Measurements from ENCODE around the gene TMCO4.
"Not testable (repeated sequence)": the region's sequence is repeated elsewhere in the genome, so short reads cannot be mapped to it uniquely, and the experiment has no call there.

Gene TMCO4

DNA sequence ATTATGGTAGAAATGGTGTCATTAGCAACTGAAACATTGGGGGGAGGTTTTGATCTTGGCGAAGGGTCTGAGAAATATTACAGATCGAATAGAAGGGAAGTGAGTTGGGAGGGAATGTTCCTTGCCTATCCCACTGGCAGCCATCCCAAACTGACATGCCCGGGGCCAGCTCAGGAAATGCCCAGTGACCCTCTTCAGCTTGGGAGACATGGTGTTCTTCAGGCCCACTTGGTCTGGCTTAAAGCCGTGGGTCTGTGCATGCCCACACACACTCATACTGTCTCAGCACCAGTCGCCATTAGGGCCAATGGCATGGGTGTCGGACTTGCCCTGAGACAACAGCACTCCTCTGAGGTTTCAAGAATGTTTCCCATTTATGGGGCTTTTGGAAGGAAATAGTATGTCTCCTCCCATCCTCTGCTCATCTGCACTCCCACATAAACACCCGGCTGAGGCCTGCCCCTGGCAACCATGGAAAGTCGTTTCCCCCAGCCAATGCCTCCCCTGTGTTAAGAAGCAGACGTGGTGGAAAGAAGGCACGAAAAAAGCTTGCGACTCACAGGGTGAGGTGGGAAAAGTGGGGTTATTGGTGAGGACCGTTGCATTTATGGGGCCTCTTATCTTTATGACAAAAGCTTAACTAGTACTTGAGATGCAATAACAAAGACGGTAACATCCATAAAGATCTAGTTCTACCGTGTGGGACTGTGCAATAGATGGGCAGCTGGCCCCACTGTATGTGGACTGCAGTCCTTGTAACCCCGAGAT lies 13.3 kb upstream of the TMCO4 start:
- DNase-seq: no peak

DNA sequence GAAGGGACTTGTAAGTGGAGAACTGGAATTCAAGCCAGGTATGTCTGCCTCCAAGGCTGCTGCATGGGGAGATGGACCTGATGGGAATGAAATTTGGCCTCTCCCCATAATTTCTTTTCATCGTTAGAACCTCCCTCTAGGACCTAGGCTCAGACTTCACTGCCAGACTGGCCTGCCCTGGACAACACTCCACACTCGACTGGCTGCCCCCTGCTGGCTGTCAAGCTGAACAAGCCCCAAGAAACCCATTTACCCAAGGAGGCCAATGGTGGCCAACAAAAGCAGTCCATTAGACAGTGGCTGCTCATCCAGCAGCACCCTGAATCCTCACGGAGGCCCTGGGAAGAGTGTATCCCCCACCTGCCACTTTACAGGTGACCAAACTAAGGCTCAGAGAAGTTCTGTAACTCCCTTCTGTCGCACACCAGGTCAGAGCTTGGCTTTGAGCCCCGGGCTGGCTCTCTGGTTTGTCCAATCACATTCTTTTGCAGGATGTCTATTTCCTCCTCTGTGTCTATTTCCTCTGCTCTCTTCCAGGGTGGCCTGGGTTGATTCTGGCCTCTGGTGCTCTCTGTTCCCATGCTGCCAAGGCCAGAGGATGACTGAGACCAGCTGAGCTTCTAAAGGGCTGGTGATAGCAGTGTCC lies 11.6 kb upstream of the TMCO4 start:
- no peak for DNase-seq

GRCh38 chr1:19809044-19809750 lies 9.5 kb upstream of the TMCO4 start:
- DNase-seq: no peak

- no peak for DNase-seq
Observed at GRCh38 chr1:19808351-19808750, 8.6 kb upstream of the TMCO4 start.

DNA sequence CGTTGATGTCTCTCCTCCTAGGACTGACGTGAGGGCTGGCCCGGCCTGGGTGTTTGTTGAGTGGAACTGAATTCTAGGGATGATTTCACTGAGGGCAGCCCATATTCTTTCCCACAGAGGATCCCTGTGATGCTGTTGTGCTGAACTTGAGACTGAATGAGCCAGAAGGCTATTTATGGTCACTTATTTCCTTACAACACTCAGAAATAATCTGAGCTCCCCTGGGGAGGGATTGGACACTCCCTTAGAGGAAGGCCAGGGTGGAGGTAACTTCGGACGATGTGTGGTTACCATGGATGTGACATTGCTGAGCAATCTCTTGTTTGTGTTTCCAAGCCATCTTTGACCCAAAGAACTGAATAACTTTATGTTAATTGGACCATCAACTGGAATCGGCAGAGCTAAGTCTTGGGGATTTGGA lies 5.1 kb upstream of the TMCO4 start:
- DNase-seq: no peak

DNA sequence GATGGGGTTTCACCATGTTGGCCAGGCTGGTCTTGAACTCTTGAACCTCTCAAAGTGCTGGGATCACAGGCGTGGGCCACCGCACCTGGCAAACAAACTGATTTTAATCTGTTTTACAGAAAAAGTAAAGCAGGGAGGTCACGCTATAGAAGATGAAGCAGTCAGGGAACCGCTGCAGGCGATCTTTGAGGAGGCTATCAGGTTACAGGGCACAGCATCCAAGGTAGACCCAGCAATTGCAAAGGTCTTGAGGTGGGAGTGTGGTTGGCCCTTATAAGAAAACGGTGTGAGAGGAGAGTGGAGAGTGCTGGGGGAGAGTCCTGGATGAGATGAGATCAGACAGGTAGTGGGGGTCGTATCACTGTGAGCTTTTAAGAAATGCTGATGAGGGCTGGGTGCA lies 2.6 kb upstream of the TMCO4 start:
- no peak for DNase-seq

GRCh38 chr1:19800076-19800804 lies 524 bp upstream of the TMCO4 start:
- DNase-seq: peak; percentile 33

DNA sequence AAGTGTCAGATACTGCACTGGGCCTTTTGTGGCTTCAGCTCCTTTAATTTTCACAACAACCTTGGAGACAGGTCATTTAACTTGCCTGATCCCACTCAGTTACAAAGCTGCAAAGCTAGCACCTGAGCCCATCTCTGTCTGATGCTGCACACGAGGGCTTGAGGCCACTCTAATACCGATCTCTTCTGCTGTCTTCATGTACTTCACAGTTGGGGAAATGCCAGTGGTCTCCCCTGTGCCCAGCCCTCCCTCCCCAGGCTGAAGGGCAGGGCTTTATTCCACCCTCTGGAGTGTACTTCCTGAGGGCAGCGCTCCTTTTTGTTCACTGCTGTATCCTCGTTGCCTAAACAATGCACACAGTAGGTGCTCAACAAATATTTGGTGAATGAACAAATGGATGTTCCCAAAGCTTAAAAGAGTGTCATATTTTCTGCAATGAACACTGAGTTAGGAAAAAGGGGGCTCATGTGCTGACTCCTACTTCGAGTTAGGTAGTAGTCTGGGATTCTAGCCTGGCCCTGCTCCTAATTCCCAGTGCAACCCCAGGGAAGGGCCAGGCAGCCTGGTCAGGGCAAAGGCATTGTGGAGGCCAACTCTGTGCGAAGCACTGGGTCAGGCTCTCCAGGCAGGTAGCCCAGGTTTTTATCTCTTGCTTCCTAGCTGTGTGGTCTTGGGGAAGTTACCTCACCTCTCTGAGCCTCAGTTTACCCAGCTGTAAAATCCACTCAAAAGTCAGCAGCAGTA lies 1.1 kb downstream of the TMCO4 start:
- no peak for DNase-seq

GRCh38 chr1:19797827-19798226 lies 1.9 kb downstream of the TMCO4 start:
- DNase-seq: no peak

GRCh38 chr1:19794583-19794982 lies 5.1 kb downstream of the TMCO4 start:
- DNase-seq: no peak

DNA sequence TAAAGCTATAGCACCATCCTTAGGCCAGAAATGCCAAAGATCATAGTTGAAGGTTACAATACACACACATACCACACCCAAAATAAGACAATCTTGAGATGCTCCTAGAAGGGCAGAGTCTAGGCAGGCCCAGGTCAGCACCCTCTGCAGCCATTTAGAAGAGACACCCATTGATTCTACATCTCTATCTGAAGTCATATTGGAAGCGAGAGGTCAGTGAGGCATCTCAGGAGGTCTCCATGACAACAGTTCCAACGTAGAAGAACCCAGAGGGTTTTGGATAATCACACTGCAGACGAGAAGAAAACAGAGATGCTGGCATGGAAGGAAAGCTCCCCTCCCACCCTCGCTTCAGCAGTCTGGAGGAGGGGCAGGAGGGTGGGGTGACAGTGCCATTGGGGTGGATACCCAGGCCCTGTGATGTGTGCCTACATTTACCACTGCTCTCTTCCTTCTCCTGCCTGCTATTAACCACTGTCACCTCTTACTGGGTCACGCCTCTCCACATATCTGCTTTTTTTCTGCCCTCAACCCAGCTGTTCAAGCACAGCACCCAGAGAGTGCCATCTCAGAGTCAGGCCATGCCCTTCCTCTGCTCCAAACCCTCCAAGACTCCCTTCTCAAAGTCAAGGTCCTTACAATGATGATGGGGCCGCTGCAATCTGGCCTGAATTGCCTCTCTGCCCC lies 6.2 kb downstream of the TMCO4 start:
- no peak for DNase-seq

GRCh38 chr1:19792237-19793002 lies 7.3 kb downstream of the TMCO4 start:
- DNase-seq: no peak

DNA sequence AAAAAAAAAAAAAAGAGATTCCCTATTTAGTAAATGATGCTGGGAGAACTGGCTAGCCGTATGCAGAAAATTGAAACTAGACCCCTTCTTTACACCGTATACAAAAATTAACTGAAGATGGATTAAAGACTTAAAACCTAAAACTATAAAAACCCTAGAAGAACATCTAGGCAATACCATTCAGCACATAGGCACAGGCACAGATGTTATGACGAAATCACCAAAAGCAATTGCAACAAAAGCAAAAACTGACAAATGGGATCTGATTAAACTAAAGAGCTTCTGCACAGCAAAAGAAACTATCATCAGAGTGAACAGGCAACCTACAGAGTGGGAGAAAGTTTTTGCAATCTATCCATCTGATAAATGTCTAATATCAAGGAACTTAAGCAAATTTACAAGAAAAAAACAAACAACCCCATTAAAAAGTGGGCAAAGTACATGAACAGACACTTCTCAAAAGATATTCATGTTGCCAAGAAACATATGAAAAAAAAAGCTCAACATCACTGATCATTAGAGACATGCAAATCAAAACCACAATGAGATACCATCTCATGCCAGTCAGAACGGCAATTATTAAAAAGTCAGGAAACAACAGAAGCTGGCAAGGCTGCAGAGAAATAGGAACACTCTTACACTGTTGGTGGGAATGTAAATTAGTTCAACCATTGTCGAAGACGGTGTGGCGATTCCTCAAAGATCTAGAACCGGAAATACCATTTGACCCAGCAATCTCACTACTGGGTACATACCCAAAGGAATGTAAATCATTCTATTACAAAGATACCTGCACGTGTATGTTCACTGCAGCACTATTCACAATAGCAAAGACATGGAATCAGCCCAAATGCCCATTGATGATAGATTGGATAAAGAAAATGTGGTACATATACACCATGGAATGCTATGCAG lies 9.4 kb downstream of the TMCO4 start:
- not testable (repeated sequence) for DNase-seq

DNA sequence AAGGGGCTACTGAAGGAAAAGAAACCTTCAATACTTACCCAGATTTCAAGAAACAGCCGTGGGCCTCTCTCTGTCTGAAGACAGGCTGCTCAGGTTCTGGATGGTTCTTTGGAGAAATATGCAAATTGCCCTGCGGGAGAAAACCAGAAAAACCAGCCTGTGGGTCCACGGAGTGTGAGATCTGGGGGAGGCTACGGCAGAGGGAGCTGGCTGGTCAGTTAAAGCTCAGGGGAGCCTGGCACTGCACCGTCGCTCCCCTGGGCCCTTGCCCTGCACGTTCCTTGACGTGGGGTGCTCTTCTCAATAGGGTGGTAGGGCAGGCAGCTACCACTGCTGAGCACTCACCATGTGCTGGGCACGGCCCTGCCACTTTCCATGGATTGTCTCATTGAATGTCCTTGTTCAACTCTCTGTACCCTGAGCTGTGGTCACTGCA lies 12.7 kb downstream of the TMCO4 start:
- no peak for DNase-seq

GRCh38 chr1:19785660-19786059 lies 14.1 kb downstream of the TMCO4 start:
- DNase-seq: no peak

DNA sequence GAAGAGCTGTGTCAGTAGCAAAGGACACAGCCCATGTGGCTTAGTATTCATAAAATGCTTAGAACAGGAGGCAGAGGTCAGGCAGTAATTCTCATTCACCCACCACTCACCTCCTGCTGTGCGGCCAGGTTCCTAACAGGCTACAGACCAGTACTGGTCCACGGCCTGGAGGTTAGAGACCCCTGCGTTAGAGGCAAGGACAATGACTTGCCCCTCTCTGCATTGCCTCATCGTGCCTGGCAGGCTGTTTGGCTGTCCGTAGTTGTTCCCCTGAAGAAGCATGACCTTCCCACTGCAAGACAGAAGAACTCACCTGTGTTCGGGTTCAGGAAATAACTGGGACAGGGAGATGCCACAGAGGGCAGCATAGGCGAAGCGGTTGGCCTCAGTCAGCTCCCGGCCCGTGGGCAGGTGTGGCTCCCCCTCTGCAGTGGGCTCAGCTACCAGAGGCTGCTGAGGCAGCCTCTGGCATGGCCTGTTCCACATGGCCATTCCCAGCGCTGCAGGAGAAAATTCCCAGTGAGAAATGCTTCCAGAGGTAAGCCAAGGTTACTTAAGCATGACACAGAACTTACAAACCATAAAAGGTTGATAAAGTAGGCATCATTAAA lies 19.3 kb downstream of the TMCO4 start:
- no peak for DNase-seq

DNA sequence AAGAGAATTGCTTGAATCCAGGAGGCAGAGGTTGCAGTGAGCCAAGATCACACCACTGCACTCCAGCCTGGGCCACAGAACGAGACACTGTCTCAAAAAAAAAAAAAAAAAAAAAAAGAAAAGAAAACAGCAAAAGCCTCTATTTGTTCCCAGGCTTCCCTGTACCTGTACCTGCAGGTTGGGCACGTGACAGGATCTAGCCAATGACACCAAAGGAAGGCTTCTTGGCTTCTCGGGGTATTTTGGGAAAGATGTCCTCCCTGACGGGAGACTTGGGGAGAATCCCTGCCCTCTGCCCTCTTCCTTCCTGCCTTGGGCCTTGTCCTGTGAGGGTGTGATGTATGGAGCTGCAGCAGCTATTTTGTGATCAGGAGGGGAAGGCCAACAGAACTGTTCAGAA lies 22.8 kb downstream of the TMCO4 start:
- no peak for DNase-seq

DNA sequence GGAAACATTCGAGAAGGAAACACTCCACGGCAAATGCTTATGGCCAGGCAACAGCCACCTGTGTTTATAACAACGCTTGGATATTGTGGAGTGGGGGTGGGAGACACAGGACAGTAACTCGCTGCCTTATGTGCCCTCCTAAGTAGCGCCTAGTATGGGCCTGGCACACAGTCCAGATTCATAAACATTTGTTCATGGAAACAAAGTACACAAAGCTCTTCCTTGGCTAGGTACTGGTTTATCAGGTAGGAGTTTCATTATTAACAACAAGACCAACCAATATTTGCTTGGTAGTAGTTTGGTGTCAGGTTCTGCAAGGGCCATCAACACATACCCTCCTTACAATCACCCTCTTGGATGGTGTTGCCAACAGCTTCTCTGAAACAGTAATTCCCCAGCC lies 23.4 kb downstream of the TMCO4 start:
- no peak for DNase-seq

- DNase-seq: no peak
Observed at GRCh38 chr1:19775831-19776230, 23.9 kb downstream of the TMCO4 start.

DNA sequence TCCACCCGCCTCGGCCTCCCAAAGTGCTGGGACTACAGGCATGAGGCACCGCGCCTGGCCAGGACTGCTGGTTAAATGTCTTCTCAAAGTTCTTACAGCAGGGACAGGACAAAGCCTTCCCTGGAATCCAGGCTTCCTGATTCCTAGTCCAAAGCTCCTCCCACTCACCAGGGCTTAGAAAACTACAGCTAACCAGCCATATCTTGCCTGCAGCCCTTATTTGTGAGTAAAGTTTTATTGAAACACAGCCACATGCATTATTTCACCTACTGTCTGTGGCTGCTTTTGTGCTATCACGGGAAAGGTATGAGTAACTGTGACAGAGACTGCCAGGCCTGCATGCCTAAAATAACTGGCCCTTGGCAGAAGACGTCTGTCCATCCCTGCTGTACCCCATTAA lies 24.4 kb downstream of the TMCO4 start:
- DNase-seq: no peak
